ENCODE results near the gene ZNF530. TPM values are rescaled to one million over a fixed set of nuclear protein-coding genes. Genes with fewer than 3 reads are reported as not detected.

The ZNF530 gene
- total RNA-seq (2014; rRNA removed; shearing (Covaris generic)) (8.4 and 11.2 TPM in 2 replicates), polyA plus RNA-seq (2016; fragmentation: Nextera tagmentation; extraction: Ambion mirVana) (3.3 and 4.4 TPM in 2 replicates)
- long read RNA-seq, partial matches to known transcripts, result 0 of 1 reads
- long read RNA-seq, other reads (novel, unspliced or antisense), result 0 of 1 reads

- no peak within 1 kb of the TSS for H3K27ac ChIP-seq (ENCODE audit: low read depth)
These were observed at the start of gene ZNF530 for GRCh38 chr19:57599761-57600383. Gene ZNF530 (plus strand): TSS chr19:57599885. CDS start chr19:57604346, 4,461 bp downstream.

More at GRCh38 chr19:57599761-57600383, at the start of gene ZNF530:
- Histone ChIP-seq H3F3A (replicated peaks; ENCODE audit: low read depth) (no peaks in the 10 kb centered on the region), H3K4me3 (peak within 1 kb of the TSS; percentile 96), H3K79me2 (replicated peaks; ENCODE audit: insufficient read depth) (peaks cover 16% of the 10 kb centered on the region; the same call in 1 of the 2 replicates), H3K36me3 (ENCODE audit: insufficient read depth) (no peaks in the 10 kb centered on the region), H2AFZ (peak within 1 kb of the TSS; percentile 99), H3K9me2 (ENCODE audit: insufficient read depth) (0 out of 2 replicates have a peak, but pooled peaks cover 6% of the 10 kb centered on the region), H4K20me1 (replicated peaks; ENCODE audit: insufficient read depth) (no peaks in the 10 kb centered on the region), H3K4me1 (ENCODE audit: insufficient read depth) (no peaks in the 10 kb centered on the region), H3K4me2 (peak within 1 kb of the TSS; percentile 94), H3K27me3 (ENCODE audit: insufficient read depth) (no peaks in the 10 kb centered on the region)
- Mint-ChIP-seq H3K27ac (no peak within 1 kb of the TSS), H3K4me1 (peaks cover 3% of the 10 kb centered on the region; the same call in 2 of the 3 replicates), H3K36me3 (ENCODE audit: low read depth) (peaks cover 31% of the 10 kb centered on the region), H3K9me3 (peaks cover 3% of the 10 kb centered on the region; the same call in 2 of the 3 replicates), H3K27me3 (ENCODE audit: insufficient read depth, low read depth, poor library complexity) (peaks cover 5% of the 10 kb centered on the region), H3K4me3 (peak within 1 kb of the TSS; percentile 82)
- no peak for TF ChIP-seq ZNF462 (CRISPR knock-in tag; IDR thresholded peaks at IDR 0.05)
- 0 out of 2 replicates have a peak, but pooled peaks have one; percentile 4 for TF ChIP-seq NANOG (IDR thresholded peaks at IDR 0.05; ENCODE audit: borderline replicate concordance)
- peak; percentile 91 for TF ChIP-seq ETS1 (IDR thresholded peaks at IDR 0.05)
- TF ChIP-seq CREB1 (CRISPR knock-in tag; IDR thresholded peaks at IDR 0.05; ENCODE audit: low read depth), result peak; percentile 50; the same call in 1 of the 2 replicates
- TF ChIP-seq POLR2AphosphoS5 (IDR thresholded peaks at IDR 0.05; ENCODE audit: low read depth), result peak; percentile 63
- peak; percentile 100 for ATAC-seq
- DNase-seq (ENCODE audit: low spot score), result peak; percentile 97

Data from GM23338 (cell line).